G401 (cell line): ENCODE measurements around the gene SLC39A3. TPM values are rescaled to one million over a fixed set of nuclear protein-coding genes. Genes with fewer than 3 reads are reported as not detected.

Experiments
- DNase-seq: peaks from one replicate; pipeline ENCODE4 v3.0.0-alpha.2; 2015; ENCODE audit warnings: low spot score
- in situ Hi-C: cut with HindIII; loops from 2 replicates; pipeline ENCODE4 v1.10.0; 2016; ENCODE audit warnings: low sequenced_read_pairs, mixed read lengths
- total RNA-seq: library from RNA; depleted of rRNA; stranded (reverse); fragments of >200 nt; shearing (Covaris generic); gene quantifications from 2 replicates; pipeline ENCODE4 v1.2.3, GENCODE V29; 2014

The SLC39A3 gene
- total RNA-seq, 1 experiment from 2014 or later: 61.7 TPM

GRCh38 chr19:2755811-2756210, 16.0 kb upstream of the SLC39A3 start:
- in situ Hi-C loops: no loop called here
- no peak for DNase-seq

GRCh38 chr19:2755448-2755705, 15.6 kb upstream of the SLC39A3 start:
- in situ Hi-C loops: no loop called here
- no peak for DNase-seq

- in situ Hi-C loops: no loop called here
- no peak for DNase-seq
Observed at GRCh38 chr19:2754659-2755447, 15.0 kb upstream of the SLC39A3 start.

- in situ Hi-C loops: no loop called here
- no peak for DNase-seq
Observed at GRCh38 chr19:2751438-2751830, 11.6 kb upstream of the SLC39A3 start.

GRCh38 chr19:2750808-2751437, 11.1 kb upstream of the SLC39A3 start:
- no peak for DNase-seq
- in situ Hi-C loops: no loop called here

GRCh38 chr19:2747349-2747748, 7.5 kb upstream of the SLC39A3 start:
- DNase-seq: no peak
- in situ Hi-C loops: no loop called here

GRCh38 chr19:2744113-2744512, 4.3 kb upstream of the SLC39A3 start:
- no peak for DNase-seq
- in situ Hi-C loops: no loop called here

GRCh38 chr19:2743099-2743498, 3.3 kb upstream of the SLC39A3 start:
- no peak for DNase-seq
- in situ Hi-C loops: no loop called here

GRCh38 chr19:2740314-2740656, 468 bp upstream of the SLC39A3 start:
- DNase-seq: no peak

GRCh38 chr19:2736550-2737190, 3.1 kb downstream of the SLC39A3 start:
- DNase-seq: no peak
- in situ Hi-C loops: no loop called here

More at GRCh38 chr19:2740314-2740656, 468 bp upstream of the SLC39A3 start:
- in situ Hi-C loops: no loop called here

- no peak for DNase-seq
- in situ Hi-C loops: no loop called here
Observed at GRCh38 chr19:2735374-2735773, 4.4 kb downstream of the SLC39A3 start.

GRCh38 chr19:2734589-2735288, 5.1 kb downstream of the SLC39A3 start:
- DNase-seq: no peak
- in situ Hi-C loops: no loop called here

- in situ Hi-C loops: no loop called here
- peak; percentile 14 for DNase-seq
Observed at GRCh38 chr19:2733930-2734588, 5.8 kb downstream of the SLC39A3 start.

GRCh38 chr19:2732883-2733282, 6.9 kb downstream of the SLC39A3 start:
- in situ Hi-C loops: no loop called here
- no peak for DNase-seq

GRCh38 chr19:2732157-2732725, 7.6 kb downstream of the SLC39A3 start:
- no peak for DNase-seq
- in situ Hi-C loops: no loop called here

GRCh38 chr19:2731181-2731995, 8.4 kb downstream of the SLC39A3 start:
- no peak for DNase-seq
- in situ Hi-C loops: no loop called here

- in situ Hi-C loops: no loop called here
- no peak for DNase-seq
Observed at GRCh38 chr19:2729943-2730818, 9.6 kb downstream of the SLC39A3 start.
